GM21717 (cell line): ENCODE data around the gene COA1.

ENCODE experiments used
- ATAC-seq: cut with Tn5 transposase; IDR thresholded peaks from one replicate; pipeline ENCODE4 v1.9.1; 2021; ENCODE audit warnings: mild to moderate bottlenecking, moderate library complexity; ENCODE audit not compliant: unreplicated experiment

COA1 gene

GRCh38 chr7:43658718-43659548 lies 70.4 kb downstream of the COA1 start:
- ATAC-seq, result no peak

- no peak for ATAC-seq
These were observed 72.3 kb downstream of the COA1 start for GRCh38 chr7:43656997-43657396.

DNA sequence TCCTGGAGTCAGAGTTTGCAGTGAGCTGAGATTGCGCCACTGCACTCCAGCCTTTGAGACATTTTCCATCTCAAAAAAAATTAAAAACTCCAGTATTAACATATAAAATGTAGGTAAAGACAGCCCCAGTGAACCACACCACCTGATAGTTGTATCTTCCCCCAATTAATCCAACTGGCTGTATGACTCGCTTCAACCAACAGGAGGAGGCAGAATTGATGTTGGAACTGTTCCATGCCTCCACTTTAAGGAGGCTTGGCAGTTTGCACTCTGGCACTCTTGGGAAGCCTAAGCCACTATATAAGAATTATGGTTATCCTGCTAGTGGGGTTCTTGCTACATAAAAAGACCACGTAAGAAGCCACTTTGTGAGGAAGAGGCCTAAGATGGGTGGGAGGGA lies 73.7 kb downstream of the COA1 start:
- no peak for ATAC-seq

DNA sequence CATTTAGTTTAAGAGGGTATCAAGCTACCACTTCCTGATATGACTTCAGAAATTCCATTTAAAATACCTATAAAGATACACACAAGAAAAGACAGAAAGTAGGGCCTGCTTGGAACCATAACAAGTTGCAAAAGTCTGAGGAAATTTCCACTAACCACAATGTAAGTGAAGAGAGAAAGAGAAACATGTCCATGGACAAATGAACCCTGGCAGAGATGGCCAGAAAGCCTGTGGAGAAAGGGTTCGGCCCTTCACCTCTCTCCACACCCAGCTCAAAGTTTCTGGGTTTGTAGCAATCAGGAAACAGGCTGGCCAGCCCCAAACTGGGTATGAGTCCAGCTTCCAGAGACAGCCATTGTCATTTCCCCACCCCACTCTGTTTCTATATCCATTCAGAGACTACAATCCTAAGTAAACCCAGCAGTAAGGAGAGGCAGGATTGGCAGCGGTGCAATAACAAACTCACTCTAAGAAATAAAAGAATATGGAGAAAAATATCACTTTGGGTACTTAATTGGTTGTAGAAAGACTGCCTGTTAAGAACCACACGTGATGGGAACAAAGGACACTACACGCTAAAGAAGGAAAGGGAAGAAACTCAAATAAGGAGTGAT lies 75.3 kb downstream of the COA1 start:
- ATAC-seq, result no peak

- ATAC-seq, result no peak
These were observed 75.9 kb downstream of the COA1 start for GRCh38 chr7:43653466-43653865.

- no peak for ATAC-seq
These were observed 77.0 kb downstream of the COA1 start for GRCh38 chr7:43652364-43652763.

DNA sequence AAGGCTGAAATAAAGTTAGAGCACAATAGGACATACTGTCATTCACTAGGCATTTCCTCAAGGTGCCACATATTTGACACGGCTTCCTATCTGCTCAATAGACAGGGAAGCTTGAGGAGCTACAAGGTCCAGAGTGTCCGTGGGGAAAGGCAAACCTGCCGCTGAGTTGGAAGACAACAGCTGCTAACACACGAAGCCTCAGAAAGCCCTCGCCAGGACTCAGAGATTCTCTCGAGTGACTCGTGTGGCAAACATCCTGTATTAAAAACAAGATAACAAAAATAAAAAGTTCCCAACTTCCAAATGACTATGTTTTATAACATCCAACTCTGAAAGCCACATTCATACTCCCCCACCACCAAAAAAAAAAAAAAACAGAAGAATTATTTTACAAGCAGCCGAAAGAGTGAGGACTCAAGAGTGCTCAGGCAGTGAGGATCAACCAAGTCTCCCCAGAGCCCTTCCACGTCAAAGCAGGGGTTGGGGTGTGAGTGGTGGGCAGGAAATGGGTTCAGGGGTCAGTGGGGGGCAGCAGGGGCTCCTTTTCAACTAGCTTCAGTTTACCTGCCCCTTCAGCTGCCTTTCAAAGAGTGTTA lies 78.8 kb downstream of the COA1 start:
- ATAC-seq, result no peak

DNA sequence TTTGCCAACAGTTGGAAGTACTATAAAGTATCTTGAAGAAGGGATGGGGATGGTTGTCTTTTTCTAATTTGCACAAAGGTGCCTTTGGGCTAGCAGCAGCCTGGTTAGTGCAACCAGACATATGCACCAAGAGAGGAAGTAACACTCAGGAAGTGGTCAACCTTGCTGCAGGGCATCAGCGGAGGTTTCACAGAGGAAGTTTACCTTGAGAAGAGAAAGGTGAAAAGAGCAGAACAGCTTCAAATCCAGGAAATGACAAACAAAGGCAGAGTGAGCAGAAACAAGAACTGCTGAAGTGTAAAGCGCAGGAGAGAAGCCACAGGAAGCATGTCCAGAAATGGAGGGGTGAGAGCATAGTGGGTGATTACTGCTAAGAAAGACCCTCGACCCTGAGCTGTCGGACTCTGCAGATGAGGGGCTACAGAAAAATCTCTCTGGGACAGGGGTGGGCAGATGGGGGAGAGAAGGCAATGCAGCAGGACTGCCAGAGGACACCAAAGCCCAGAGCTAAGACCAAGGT lies 79.5 kb downstream of the COA1 start:
- peak; percentile 63 for ATAC-seq

DNA sequence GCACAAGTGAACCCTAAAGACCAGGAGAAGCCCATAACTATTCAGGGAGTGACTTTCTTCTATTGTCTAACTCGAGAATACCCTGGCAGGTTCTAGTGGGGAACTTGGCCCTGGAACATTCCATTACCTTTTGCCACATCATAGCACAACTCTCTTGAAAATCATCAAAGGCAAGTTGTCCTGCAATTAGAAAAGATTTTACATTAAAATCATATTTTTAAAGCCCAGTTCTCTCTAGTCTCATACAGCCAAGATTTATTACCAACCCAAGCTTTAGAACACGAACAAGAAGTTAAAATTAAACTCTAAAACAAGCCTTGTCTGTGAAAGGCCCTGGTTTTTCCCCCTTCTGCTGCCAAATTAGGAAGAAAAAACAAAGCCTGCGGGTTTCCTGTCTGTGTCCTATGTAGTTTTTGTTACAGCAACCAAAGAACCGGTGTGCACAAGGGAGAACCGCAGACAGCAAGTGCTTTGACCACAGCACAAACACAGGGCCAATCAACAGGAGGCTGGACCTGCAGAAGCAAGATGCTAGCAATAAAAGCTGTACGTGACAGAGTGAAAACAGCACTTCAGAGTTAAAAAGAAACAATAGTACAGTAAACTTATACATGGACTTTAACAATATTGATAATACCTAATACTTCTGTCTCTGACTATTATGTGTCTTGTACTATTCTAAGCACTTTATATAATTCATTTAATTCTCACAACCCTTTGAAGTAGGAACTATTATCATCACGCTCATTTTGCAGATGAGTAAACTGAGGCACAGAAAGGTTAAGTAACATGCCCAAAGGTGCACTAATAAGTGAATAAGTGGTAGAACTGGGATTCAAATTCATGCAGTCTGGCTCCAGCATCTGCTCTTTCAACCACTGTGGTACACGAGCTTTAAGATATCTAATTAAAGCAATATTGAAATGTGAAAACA lies 80.6 kb downstream of the COA1 start:
- peak; percentile 55 for ATAC-seq

DNA sequence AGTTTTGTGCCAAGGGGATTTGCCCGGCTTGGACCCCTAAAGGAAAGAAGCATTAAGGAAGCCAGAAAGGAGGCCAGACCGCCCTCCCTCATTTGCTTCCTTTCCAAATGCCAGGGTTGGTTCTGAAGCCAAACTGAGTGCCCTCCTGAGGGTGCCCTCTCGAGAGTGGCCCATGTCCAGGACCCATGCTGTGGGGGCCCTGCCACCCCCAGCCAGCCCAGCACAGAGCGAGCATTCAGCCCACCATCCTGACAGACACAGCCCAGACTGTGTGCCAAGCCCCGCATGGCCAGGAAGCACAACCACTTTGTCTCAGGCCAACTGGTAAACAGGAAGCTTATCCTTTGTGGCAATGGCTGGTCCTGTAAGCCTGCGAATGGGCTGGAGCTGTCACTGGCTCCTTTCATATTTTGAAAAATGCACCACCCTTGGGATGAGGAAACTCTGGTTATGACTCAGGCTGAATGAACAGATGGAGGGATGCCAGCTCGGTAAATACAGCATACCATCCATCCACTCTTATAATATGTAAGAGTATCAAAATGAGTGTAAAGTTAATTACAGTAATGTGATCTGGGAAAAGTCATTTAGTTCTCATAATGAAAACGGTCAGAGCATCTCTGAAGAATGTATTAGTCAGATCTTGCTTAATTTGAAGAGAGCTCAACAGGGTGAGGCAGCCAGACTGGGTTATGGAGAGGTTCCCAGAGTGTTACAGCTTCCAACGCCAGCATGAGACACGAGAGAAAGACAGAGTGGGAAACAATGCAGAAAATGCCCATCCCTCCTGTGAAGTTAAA lies 81.5 kb downstream of the COA1 start:
- ATAC-seq, result peak; percentile 23

GRCh38 chr7:43647339-43647672 lies 82.0 kb downstream of the COA1 start:
- no peak for ATAC-seq

GRCh38 chr7:43646603-43647338 lies 82.6 kb downstream of the COA1 start:
- ATAC-seq, result no peak

- no peak for ATAC-seq
These were observed 83.6 kb downstream of the COA1 start for GRCh38 chr7:43645699-43646226.

- no peak for ATAC-seq
These were observed 85.5 kb downstream of the COA1 start for GRCh38 chr7:43643846-43644245.

DNA sequence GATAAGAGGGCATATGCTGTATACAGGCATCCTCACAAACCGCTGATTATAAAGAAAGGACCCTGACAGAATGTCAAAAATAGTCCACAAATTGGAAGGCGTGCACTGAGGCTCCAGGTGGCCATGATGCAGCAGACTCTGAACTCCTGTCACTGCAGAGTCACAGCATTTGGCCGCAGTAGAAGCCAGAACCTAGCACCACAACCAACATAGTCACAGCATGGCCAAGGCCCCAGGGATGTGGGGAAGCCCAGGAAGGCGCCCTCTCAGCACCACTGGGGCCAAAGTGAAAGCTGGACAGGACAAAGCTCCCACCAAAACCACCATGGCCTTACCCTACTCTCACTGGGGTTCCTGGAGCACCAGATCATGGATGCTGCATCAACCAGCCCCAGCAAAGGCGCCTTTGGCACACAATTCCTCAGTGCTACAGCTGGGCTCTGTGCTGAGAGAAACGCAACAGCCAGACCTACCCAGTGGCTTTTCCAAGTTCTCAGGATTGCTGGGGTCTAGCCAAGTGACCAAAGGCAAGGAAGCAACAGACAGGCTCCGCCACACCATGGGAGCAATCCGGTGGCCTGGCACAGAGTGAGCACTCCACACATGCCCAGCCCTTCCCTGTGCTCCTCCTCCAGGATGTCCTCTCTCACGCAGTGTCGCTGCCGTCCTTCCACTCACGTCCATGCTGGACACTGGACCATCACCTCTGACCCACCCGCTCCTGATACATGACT lies 86.3 kb downstream of the COA1 start:
- no peak for ATAC-seq

- ATAC-seq, result no peak
These were observed 88.6 kb downstream of the COA1 start for GRCh38 chr7:43640679-43641078.

DNA sequence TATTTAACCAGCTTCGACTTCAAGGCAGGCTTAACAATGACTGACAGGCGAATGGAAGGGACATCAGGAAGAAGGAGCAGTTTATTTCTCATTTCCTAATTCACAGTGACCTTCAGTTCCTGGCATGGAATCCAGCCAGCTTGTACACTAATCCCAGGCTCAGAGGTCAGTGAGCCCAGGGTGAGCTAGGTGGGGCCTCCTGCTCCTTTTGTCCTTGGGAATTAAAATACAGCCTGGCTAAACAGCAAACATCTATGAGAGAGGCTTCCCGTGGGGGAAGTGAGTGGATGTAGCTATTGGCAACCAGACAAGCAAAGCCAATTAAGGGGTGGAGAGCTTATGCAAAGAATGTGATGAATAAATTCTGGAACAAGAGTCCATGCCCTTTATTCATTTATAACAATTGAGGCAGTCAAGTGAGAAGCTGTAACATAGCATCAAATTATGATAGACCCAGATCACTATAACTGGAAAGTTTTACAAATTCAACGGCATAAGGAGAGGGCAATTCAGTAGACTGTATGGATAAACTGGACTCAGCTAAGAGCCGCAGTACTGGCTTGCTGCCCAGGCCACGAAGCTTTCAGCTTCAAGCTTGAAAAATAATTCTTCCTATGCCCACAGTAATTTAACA lies 89.3 kb downstream of the COA1 start:
- ATAC-seq, result no peak
